Measurements from ENCODE around the gene C4orf50.
"Not testable (repeated sequence)": the region's sequence is repeated elsewhere in the genome, so short reads cannot be mapped to it uniquely, and the experiment has no call there.

Gene C4orf50

DNA sequence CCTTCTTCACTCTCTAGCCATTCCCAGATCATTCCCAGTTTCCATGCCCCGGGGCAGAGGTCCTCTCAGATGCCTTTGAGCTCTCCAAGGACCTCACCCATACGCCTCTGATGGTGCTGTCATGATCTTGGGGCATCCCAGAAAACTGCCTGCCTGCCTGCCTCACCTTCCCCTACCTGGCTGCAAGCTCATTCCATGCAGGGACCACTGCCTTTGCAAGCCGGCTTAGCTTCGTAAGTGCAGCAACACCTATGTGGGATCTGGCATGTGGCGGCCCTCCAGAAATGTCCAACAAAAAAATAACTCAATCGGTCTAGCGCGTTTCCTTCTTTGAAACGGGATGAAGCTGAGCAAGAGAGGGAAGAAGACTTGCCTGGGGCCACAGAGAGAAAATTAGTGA, 53.0 kb downstream of the C4orf50 start:
- DNase-seq: no peak

DNA sequence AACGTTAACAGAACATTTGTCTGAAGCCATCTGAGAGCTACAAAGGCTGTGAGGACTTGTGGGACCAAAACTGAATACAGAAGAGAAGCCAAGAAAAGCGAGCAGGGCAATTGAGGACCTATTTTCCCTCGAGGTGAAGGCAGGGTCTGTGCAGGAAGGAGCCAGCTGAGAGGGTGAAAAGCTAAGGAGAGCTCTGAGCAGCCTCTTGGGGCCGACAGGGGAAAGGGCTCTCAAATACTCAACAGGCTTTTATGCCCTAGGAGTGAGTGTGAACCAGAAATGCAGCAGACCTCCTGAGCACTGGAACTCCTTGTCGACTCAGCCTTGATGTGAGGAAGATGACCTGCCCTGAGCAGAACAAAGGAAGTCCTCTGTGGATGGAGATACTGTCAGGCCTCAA, 54.2 kb downstream of the C4orf50 start:
- DNase-seq: no peak

DNA sequence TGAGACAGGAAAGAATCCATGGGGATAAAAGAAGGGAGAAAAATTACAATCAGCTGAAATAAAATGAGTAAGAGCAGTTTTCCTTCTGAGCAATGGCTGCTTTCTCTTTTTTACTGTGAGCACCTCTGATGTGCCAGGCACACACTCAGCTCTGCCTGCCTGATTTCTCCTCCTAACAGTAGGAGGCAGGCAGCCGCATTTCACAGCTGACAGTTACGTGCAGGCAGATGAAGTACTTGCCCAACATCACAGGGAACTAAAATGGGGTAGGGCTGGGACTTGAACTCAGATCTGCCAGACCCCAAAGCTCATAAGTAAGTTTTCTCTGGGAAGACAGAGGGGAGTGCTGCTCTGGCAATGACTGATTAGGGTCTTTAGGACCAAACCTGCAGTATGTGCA, 54.6 kb downstream of the C4orf50 start:
- peak in 1 of 2 experiments; percentile 27 for DNase-seq

DNA sequence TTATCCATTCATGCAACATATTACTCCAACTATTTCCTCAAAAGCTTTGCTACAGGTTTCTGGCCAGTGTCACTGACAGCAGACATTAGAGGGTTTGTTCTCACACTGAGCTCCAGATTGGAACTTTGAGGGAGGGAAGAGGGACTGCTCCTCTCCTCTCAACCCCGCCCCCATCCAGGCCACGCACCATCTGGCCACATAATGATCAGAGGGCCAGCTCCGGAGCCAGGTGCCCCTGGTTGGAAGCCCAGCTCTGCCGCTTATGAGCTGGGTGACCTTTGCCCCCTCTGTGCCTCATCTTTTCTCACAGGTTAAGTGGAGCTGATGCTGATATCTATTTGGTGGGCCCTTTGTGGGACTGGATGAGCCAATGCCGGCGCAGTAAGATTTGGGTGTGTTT, 55.8 kb downstream of the C4orf50 start:
- no peak for DNase-seq

DNA sequence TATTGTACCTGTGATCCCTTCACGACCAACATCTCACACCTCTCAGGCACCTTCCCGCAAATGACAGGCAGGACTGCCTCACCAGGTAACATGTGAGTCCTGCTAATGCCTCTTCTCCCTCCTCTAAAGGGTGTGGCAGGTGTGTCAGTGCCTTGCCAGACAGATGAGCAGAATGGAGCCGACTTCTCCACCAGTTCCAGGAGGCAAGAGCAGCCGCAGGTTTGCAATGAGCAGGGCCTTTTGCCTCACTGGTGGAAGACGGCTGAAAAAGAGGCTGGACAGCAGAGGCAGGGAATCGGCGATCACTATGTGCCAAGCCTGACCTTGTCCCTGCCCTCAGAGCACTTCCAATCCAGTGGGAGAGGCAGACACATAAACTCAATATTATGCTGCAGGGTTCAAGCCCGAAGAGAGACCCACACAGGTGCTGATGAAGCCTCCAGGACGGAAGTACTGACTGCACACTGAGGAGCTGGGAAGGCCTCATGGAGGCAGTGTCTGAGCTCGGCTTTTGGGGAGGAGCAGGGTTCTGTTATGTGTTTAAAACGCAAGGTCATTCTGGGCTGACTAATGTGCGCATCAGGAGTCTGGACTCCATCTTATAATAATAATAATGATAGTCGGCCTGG, 57.9 kb downstream of the C4orf50 start:
- DNase-seq: no peak

DNA sequence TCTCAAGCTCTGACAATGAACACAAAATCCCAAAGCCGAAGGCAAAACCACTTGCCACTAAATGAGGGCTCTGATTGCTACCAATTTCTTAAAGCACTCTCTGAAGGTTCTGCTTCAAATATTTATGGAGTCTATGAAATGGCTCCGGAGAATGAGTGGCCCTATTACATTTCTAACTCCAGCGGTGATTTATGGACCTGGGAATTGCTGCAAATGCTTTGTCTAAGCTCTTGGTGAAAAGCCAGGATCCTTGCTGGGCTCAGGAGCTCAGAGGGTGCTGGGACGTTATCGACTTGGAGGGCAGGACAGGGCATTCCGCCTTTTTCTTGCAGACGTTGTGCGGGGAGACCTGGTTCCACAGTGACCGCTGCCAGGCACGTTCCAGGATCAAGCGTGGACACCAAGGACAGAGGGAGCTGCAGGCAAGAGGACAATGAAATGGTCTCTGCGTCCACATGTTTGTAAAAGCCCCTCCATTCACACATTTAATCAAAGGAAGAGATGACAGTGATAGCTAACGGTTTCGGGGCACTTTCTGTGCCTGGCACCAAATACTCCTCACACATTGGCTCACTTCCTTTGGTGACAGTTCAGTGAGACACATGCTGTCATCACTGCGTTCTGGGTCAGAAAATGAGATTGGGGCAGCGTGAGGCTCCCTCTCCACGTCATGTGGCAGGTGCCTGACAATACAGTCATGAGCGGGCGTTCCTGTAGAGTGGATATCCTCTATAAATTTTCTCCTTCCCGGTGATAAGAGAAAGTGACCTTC, 58.8 kb downstream of the C4orf50 start:
- DNase-seq: no peak

DNA sequence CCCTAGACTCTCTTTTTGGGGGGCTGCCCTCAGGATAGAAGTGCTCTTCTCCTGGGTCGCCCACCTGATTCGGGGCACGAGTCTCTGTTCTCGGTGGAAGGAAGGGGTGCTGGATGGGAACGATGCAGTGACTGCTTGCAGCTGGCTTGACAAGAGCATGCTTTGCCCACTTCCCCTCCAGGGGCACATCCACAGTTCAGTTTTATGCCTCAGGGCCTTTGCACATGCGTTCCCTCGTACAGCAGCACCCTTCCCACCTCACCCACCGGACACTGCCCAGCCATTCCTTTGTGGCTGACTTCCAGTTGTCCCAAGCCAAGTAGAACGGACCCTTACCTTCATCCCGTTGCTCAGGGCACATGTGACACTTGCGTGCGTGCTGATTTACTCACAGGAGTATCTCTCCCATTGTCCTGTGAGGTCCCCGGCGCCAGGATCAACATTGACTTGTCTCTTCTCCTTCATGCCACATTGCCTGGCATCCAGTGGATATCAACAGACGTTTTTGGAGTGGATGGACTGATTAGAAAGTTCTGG, 60.0 kb downstream of the C4orf50 start:
- DNase-seq: no peak

DNA sequence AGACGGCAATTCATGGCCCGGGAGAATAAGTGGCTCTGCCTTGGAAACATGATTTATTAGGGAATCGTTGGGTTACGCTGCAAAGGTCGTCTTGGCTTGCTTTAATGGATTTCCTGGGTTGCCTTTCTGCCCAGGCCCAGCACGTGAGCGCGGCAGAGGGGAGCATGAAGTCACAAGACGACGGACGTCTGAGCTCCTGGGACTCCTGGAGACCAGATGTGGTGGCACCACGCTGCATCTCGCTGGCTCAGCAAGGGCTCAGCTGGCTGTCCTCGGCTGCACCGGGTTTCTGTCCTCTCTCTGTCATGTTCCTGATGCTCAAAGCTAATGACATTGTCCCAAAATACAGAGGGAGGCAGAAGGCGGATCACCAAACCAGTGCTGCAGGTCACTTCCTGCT, 61.2 kb downstream of the C4orf50 start:
- peak in 1 of 2 experiments; percentile 29 for DNase-seq

DNA sequence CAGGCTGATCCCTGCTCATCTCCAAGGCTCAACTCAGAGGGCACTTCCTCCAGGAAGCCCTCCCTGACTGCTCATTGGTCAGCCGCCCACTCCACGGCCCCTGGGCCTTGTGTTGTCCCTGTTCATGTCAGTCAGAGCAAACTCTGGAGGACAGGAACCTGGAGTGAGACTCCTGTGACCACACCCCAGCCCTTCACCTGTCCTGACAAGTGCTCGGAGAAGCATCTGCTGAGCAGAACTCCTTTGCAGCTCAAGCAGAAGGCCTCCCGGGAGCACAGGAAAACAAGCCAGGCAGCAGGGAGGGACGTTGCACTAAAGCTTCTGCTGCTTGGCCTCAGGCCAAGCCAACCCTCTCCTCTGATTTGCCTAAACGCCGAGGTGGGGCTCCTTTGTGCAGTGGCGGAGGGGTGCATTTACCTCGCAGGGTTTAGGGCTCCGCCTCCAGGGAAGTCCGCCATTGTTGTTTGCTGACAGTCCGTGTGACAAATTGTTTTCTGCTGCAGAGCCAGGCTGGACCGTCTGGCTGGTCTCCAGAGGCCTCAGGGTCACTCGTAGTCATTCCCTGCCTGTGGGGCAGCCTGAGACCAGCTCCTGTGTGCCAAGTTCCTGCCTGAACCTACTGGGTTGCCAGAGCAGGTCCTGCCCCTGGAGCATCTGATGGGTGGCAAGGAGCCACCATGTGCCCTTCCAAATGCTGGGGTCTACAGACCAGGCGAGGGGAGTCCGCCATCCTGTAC, 61.8 kb downstream of the C4orf50 start:
- peak; percentile 85 to 91 for DNase-seq

DNA sequence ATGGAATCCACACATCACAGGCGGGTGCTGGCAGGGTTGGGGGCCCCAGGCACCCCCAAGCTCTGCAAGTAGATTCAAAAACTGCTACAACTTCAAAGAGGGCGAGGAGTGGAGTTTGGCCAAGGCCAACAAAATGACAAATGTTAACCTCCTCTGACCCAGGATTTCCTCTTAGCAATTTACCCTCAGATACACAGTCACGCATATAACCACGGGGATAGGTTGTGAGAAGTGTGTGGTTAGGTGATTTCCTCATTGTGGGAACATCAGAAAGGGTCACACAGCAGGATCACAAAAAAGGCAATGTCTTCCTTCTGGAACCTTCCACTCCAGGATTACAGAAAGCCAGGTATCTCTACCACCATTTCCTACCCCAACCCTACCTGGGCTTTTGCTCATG, 62.4 kb downstream of the C4orf50 start:
- DNase-seq: no peak

DNA sequence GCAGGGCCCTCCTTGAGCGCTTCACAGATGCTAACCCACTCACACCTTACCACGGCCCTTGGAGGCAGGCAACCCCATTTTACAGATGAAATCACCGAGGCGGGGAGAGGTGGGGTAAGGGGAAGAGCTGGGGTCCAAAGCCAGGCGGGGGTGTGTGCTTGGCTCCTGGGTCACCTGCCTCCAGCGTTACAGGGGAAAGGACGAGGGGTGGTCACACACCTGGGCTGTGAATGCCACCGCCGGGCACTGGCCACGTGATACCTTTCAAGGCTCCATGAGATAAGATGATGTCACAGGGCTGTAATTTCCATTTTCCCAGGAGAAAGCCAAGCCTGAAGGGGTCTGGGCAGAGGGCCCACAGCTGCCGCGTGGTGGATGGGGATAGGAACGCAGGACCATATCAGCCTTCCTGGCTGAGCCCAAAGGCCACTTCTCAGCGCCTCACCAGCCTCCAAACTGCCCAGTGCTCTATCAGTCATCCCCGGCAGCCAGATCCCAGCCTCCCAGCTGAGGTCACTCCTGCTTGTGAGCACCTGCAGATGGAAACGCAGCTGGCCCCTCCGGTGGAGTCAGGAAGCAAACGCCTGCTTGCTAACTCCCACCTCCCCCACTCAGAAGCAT, 62.9 kb downstream of the C4orf50 start:
- DNase-seq: peak; percentile 80 to 85

DNA sequence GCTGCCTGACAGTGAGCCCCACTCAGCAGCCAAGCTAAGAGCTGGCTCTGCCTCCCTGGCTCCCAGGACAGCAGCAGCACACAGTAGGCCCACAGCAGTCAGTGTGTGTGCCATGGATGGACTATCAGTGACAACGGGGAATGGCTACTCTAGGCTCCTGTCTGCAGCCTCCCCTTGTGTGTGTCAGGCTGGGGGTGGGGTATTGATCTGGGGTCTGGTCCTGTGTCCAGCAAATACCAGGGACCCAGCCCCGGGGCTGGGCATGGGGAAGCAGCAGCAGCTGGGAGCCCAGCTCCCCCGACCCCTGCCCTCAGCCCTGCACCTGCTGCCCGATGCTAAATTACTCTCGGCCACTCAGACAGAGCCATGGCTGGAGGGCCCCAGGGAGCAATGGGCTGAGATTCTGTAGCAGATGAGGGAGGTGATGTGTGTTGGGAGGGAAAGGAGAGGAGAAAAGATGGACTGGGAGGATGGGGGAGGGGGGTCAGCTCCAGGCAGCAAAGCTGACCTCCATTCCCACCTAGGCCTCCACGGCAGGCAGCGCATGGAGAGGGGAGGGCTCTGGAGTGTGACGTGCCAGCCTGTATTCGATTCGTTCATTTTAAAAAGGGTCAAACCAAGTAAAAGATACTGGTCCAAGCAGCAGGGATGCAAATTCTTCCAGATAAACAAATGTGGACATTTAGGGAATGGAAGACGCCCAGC, 64.0 kb downstream of the C4orf50 start:
- DNase-seq: no peak

DNA sequence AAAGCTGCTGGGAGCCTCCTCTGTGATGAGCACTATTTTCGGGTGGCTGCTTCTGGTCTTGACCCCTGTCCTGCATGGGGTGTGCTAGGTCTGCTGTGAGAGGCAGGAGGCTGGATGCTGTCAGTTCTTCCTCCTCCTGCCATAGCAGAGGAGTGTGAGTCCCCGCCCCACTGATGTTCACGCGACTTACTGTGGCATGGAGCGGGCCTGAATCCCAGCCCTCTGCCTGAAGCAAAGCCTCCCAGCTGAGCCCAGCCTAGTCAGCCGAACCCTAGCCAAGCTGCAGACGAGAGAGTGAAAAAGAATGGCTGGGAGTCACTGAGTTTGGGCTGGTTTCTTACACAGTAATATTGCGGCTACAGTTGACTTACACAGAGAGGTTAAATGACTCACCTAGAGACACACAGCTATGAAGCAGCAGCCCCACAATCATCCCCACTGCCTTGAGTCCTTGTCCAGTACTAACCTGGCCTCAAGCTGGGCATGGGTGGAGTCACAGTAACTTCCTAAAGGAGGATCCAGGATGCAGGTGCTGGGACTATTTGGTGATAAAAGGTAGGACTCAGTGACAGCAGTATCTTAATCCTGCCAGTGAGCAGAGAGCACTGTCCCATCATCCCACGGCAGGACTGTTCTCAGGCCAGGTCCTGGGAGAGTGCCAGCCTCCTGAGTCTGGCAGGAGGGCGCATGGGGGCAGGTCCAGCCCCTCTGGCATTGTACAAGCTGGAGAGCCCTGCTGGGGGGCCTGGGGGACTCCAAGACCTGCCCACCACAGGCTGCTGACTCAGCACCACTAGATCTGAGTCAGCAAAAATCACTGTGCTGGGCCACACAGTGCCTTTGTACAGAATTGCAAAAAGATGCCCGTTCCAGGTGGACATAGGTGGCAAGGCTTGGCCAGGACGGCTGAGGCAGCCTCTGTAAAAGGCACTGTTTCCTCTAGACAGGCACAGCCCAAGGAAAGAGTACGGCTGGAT, 65.0 kb downstream of the C4orf50 start:
- no peak for DNase-seq

DNA sequence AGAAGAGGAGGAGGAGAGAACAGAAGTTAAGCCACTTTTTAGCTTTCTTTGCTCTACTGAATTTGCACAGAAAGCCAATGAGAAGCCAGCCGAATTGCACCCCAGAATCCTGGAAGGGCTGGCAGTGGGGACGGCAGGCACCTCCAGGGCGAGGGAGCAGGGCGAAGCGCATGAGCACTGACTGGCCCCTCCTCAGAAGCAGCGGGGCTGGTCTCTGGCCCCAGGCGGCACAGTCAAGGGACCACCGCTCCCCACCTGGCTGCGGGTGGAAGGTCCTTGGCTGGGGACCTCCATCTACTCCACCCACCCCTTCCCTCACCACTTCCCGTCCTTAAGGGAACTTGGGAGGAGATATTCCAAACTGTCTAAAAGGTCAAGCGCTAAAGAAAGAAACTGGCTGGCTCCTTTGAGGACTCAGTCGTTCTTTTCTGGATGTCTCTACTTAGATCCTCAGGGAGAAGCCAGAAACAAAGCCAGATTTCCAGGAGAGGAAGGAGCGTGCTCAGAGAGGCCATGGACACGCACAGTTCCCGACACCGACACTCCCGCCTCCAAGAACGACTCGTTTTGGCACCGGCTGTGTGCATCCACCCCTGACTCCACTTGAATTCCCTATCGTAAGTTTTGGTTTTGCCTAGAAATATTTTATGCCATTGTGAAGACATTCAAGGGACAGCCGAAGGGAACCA, 65.8 kb downstream of the C4orf50 start:
- no peak for DNase-seq

DNA sequence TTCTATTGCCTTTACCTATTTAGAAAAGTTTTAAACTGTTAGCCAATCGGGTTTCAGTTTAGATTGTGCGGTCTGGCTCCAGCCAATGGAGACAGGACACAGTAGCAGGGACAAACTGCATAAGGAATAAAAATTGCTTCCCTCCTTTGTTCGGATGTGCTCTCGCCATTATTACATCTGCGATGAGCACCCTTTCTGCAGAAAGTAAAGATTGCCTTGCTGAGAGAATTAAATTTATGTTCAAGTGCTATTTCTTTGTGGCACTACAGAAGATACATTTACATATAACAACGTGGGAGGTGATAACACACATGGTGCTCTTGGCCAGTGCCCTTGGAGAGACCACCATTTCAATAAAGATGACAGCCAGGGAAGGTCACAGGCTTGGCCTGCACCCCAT, 71.6 kb downstream of the C4orf50 start:
- DNase-seq: not testable (repeated sequence)

DNA sequence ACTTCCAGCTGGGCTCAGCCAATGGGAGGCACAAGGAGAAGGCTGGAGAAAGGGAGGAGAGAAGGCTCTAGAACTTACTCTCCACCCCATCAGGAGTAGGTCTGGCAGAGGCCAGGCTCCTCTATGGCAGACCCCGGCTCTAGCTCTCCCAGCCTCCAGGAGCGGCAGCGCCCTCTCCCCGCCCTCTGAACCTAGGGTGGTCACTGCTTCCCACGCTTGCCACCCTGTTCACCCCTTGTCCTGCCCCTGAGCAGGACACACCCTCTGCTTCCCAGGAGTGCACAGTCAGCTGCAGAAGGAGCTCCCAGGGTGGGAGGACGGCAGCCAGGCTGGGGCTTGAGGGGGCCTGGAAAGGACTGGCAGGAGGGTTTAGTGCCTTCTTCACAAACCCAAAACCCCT, 72.3 kb downstream of the C4orf50 start:
- no peak for DNase-seq

DNA sequence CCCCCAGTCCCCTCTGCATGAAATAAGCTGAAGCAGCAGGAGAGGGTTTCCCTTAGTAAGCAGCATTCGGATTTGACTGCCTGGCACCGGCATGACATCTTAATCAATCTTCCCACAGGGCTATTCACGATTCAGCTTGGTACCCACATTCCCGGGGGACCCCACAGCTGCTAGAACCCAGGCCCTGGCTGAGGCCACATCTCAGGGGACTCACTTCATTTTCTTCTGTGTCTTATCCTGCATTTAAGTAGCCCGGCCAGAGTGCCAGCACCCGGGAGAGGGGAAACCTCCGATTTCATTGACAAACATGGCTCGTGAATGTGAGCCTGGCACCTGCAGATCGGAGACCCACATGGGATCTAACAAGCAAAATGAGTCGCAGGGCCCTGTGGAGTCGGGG, 73.1 kb downstream of the C4orf50 start:
- no peak for DNase-seq

DNA sequence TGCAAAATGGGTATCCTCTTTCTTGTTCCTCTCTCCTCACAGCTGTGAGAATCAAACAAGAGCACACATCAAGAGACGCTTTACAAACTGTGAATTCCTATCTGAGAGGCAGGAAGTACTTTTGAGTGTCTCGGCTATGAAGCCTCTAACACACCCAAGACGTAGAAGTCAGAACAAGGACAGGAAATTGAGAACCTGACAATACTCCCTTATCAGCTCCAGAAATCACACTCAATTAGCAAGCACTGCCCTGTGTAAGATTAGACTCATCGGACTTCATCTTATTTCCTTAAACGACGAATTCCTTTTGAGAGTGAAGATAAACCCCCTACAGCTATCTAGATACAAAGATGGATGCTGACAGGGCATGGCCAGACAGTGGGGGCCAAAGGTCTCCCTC, 74.7 kb downstream of the C4orf50 start:
- DNase-seq: no peak

DNA sequence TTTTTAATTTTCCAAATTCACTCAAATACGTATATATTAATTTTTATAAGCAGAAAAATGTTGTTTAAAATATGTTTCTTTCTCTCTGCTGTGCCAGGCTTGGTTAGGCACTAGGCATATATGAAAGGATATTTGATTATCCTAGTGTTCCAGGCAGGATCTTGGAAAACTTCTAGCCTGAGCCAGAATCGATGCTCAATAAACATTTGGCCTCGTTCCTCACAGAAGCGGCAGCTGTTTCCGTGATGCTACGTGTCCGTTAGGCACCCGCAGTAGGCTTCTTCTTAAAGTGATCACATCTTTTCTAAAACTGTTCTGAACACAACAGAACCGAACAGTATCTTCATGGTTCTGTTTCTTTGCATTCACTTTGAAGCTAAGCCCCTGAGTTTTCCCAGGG, 75.3 kb downstream of the C4orf50 start:
- no peak for DNase-seq

DNA sequence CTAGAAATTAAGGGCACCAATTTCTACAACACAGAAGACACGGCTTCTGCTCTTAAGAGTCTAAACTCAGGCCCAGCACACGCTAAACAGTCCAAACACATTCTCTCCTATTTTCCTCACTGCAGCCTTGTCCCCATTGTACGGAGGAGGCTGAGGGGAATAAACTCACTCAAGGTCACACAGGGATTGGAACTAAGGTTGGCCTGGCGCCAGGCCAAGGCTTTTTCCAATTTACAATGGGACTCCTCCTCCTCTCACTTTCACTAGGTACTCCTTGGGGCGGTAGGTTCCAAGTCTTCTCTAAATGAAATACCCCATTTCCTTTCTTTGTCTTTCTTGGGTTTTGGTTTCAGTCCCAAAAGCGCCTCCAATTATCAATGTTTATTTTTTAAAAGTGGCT, 76.6 kb downstream of the C4orf50 start:
- DNase-seq: no peak
